ENCODE data around the gene ABCG1.

The ABCG1 gene

GRCh38 chr21:42272984-42273600, 54.2 kb downstream of the ABCG1 start:
- no peak for DNase-seq

DNA sequence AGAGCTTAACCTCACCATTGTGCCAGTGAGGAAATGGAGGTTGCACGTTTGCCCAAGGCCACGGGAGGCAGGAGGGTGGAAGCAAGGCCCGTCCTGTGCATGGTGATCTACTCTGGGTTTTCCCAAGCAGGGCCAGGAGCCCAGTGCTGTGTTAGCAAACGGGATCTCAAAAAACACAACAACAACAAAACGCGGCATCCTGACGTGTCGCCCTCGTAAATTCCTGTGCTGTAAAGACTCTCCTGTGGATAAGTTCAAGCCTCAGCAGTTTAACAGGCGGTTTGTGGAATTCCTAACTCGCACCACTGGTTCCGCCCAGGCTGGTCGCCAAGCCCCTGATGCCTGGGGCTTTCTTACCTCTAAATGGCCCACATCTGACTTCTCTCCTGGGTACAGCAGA, 57.1 kb downstream of the ABCG1 start:
- DNase-seq: no peak

DNA sequence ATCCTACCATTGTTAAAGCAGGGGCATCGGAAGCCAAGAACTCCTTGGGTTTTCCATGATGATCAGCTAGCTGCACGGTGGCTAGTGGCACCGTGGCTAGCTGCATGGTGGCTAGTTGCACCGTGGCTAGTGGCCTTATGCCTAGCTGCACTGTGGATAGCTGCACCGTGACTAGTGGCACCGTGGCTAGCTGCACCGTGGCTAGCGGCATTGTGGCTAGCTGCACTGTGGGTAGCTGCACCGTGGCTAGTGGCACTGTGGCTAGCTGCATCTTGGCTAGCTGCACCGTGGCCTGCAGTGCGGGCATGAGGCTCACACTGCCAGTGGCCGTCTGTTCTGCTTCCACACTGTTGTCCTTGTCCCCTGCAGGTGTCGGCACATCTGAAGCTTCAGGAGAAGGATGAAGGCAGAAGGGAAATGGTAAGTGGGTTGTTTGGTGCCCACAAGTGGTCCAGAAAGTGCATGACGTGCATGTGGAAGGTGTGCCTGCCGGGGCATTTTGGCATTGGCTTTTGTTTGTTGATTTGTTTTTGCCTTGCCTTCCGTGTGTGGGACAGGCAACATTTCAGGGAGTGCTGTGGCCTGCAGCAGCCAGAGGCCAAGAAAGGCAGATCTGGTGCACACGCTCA, 57.7 kb downstream of the ABCG1 start:
- DNase-seq: no peak

- DNase-seq: no peak
Measured at GRCh38 chr21:42277593-42277992, 58.7 kb downstream of the ABCG1 start.

DNA sequence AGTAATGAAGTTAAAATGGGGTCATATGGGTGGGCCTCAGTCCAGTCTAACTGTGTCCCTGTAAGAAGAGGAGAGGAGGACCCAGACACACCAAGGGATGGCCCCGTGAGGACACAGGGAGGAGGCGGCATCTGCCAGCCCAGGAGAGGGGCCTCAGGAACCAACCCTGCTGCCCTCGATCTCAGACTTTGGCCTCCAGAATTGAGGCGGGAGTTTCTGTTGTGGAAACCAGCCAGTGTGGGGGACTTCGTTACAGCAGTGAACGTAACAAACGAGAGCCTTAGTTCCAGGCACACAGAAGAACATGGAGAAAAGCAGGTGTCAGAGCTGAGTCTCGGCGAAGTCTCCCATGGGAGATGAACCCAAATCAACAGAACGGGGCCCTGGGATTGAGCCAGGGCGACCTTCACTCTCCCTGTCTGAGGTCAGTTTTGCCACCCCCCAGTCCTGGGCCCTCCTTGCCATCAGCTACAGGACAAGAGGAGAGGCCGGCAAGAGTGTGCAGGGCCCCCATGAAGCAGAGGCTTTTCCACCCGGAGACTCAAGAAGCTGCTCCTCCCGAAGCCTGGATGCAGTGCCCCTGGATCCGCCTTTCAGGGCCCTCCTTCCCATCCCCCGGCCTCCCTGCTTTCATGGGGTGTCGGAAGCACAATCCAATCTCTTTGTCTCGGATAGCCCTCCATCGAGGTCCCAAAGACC, 59.7 kb downstream of the ABCG1 start:
- no peak for DNase-seq

- no peak for DNase-seq
Measured at GRCh38 chr21:42279341-42279871, 60.5 kb downstream of the ABCG1 start.

- DNase-seq: no peak
Measured at GRCh38 chr21:42279888-42280287, 60.9 kb downstream of the ABCG1 start.

DNA sequence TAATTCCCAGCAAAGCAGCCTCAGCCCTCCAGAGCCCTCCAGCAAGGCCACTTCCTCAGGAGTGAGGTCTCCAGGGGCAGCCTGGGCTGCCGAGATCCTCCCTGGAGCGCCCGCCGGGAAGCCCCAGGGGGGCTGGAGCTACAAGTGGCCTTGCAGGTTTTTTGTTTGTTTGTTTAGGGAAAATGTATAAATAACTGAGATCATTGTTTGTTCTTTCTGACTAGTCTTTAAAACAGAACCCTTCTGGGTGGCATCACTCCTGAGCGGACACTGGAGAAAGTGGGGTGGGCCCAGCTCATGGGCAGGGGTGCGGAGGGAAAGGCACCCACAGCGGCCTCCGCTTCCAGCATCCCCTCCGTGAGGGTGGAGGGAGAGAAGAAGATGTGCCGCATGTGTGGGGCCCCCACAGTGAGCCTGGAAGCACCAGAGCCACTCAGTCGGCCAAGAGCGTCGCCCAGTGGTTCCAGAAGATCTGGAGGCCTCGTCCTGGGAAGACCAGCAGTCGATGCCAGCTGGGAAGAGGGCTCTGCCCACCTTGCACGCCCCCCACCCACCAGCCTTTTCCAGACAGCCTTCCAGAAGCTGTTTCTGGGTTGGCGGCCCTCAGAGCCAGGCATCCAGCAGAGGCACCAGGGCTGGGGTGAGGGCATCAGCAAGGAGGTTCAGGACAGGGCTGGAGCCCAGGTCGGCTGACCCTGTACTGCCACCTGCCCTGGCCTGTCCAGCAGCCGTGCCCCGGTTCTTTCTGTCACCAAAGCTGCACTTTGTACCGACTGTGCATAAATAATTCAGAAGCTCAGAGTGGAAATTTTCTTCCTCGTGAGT, 61.6 kb downstream of the ABCG1 start:
- no peak for DNase-seq

- no peak for DNase-seq
Measured at GRCh38 chr21:42281181-42281680, 62.3 kb downstream of the ABCG1 start.

- DNase-seq: no peak
Measured at GRCh38 chr21:42282021-42282420, 63.1 kb downstream of the ABCG1 start.

- no peak for DNase-seq
Measured at GRCh38 chr21:42282715-42283114, 63.8 kb downstream of the ABCG1 start.

DNA sequence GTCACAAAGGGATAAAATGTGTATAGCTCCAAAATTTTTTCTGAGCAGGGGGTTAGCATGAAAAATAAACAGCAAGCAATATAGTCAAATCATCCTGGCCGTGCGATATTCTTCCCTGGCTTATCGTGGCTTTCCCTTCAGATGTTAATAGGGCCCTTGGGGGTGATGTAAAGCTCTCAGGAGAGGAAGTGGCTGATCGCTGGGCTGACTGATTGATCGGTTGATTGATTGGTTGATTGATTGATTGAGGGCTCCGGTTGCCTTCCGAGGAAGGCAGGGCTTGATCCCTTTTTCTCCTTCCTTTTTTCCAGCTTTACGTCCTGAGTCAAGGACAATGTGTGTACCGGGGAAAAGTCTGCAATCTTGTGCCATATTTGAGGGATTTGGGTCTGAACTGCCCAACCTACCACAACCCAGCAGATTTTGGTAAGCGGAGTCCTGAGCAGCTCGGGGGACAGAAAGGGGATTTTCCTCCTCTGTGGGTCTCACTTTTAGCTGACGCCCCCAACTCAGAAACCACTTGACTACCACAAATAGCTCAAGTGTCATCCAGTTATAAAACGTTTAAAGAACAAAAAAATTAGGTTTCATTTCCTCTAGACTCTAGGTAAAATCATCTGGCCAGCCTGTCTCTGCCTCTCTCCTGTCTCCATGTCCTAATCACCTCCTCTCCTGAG, 66.8 kb downstream of the ABCG1 start:
- no peak for DNase-seq

DNA sequence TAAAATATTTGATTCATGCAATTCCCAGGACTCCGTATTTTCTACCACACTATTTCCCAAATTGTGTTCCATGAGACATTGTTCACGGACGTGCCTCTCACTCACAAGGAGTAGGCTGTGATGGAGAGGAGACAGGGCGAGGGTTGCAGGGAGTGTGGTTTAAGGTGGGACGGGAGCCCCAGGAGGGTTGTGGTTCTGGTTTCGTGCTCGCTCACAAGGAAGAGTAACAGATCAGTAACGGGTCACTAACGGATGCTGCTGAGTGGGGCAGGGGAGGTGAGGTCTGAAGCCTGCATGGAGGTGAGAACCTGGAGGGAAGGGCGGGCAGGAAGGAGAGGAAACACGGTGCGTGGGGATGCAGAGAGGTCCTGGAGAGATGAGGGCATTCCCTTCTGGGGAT, 67.5 kb downstream of the ABCG1 start:
- DNase-seq: no peak

- DNase-seq: no peak
Measured at GRCh38 chr21:42287193-42288083, 68.5 kb downstream of the ABCG1 start.

- DNase-seq: no peak
Measured at GRCh38 chr21:42288962-42289361, 70.0 kb downstream of the ABCG1 start.

DNA sequence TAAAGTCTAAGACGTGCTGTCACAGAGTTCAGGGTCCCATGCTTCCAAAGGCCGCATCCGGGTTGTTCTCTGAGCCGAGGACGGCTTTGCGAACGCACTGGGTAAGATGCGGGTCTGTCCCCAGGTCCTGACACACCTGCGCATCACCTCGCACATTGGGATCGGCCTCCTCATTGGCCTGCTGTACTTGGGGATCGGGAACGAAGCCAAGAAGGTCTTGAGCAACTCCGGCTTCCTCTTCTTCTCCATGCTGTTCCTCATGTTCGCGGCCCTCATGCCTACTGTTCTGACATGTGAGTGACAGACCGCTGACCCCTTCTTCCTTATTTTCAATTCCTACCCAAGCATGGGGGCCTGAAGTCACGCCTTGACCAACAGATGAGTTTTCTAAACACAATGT, 71.0 kb downstream of the ABCG1 start:
- no peak for DNase-seq

DNA sequence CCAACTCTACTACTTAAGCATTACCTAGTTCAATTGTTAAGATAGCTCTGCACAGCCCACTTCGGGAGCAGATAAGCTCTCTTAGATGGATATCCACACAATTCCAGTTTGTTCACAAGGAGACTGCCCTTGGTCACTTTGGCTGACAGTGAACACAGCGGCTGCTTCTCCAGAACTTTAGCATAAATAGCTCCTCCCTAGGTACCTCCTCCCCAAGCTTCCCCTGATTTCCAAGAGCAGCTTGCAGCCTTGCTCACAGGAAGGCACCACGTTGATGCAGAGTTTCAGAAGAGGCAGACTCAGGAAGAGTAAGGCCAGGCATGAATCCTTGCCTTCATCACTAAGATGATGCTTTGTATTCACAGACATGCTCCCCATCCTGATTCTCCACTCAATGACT, 71.6 kb downstream of the ABCG1 start:
- DNase-seq: no peak

GRCh38 chr21:42291003-42291750, 72.2 kb downstream of the ABCG1 start:
- DNase-seq: no peak

- DNase-seq: no peak
Measured at GRCh38 chr21:42291751-42292562, 73.0 kb downstream of the ABCG1 start.

Measured in KG1 (cell line).